Muscle of back (tissue), 11 donors: ENCODE measurements around the gene RASSF5. TPM values are rescaled to one million over a fixed set of nuclear protein-coding genes. Genes with fewer than 3 reads are reported as not detected.
"Not testable (repeated sequence)": the region's sequence is repeated elsewhere in the genome, so short reads cannot be mapped to it uniquely, and the experiment has no call there.

Experiments used
- DNase-seq, 3 donors: peaks; one replicate each; pipeline versions ENCODE4 v3.0.0 to v3.0.0-alpha.2; 2013
- polyA plus RNA-seq, 10 donors: library from polyadenylated mRNA; unstranded; fragments of 120-200 nt; gene quantifications; one replicate each; pipeline ENCODE4 v1.2.1, GENCODE V29; 2013; ENCODE audit not compliant: insufficient read length in 10 of 10

RASSF5 gene
- polyA plus RNA-seq, 10 donors = 5.9 to 12.8 (median 8.0) TPM

GRCh38 chr1:206472886-206473285 is 34.4 kb upstream of the RASSF5 start:
- DNase-seq = no peak

- no peak for DNase-seq
Measured at GRCh38 chr1:206476058-206476457, 31.3 kb upstream of the RASSF5 start.

- DNase-seq = no peak
Measured at GRCh38 chr1:206476591-206476990, 30.7 kb upstream of the RASSF5 start.

- DNase-seq = no peak
Measured at GRCh38 chr1:206477110-206477509, 30.2 kb upstream of the RASSF5 start.

GRCh38 chr1:206477581-206478380 is 29.6 kb upstream of the RASSF5 start:
- no peak for DNase-seq

GRCh38 chr1:206478746-206479145 is 28.6 kb upstream of the RASSF5 start:
- DNase-seq = no peak

- DNase-seq = peak; percentile 60 to 85 (median 75)
Measured at GRCh38 chr1:206479183-206480125, 27.9 kb upstream of the RASSF5 start.

GRCh38 chr1:206480211-206480610 is 27.1 kb upstream of the RASSF5 start:
- no peak for DNase-seq

GRCh38 chr1:206482611-206483010 is 24.7 kb upstream of the RASSF5 start:
- no peak for DNase-seq

GRCh38 chr1:206483864-206484263 is 23.5 kb upstream of the RASSF5 start:
- not testable (repeated sequence) for DNase-seq

GRCh38 chr1:206484901-206485300 is 22.4 kb upstream of the RASSF5 start:
- DNase-seq = no peak

GRCh38 chr1:206486995-206487788 is 20.1 kb upstream of the RASSF5 start:
- DNase-seq = no peak

- DNase-seq = no peak
Measured at GRCh38 chr1:206487970-206488369, 19.4 kb upstream of the RASSF5 start.

GRCh38 chr1:206488466-206488865 is 18.9 kb upstream of the RASSF5 start:
- no peak for DNase-seq

- DNase-seq = peak in 2 of 3 donors; percentile 57 to 84
Measured at GRCh38 chr1:206489980-206490770, 17.2 kb upstream of the RASSF5 start.

GRCh38 chr1:206490771-206491405 is 16.4 kb upstream of the RASSF5 start:
- no peak for DNase-seq

- no peak for DNase-seq
Measured at GRCh38 chr1:206491616-206492015, 15.7 kb upstream of the RASSF5 start.

GRCh38 chr1:206492589-206492988 is 14.7 kb upstream of the RASSF5 start:
- no peak for DNase-seq

- DNase-seq = no peak
Measured at GRCh38 chr1:206493279-206493678, 14.1 kb upstream of the RASSF5 start.

GRCh38 chr1:206495011-206495461 is 12.3 kb upstream of the RASSF5 start:
- no peak for DNase-seq
